TTC549 (cell line): ENCODE measurements around the gene KLHL26.
A peak's percentile ranks its signal among the peaks of the same experiment; 100 is the strongest.
"Not testable (repeated sequence)": the region's sequence is repeated elsewhere in the genome, so short reads cannot be mapped to it uniquely, and the experiment has no call there.

ENCODE experiments used
- FAIRE-seq: peaks from 2 replicates; lab custom pipeline; 2012; peaks lifted over from hg19 to GRCh38; lab: Jason Lieb, UNC

The KLHL26 gene

DNA sequence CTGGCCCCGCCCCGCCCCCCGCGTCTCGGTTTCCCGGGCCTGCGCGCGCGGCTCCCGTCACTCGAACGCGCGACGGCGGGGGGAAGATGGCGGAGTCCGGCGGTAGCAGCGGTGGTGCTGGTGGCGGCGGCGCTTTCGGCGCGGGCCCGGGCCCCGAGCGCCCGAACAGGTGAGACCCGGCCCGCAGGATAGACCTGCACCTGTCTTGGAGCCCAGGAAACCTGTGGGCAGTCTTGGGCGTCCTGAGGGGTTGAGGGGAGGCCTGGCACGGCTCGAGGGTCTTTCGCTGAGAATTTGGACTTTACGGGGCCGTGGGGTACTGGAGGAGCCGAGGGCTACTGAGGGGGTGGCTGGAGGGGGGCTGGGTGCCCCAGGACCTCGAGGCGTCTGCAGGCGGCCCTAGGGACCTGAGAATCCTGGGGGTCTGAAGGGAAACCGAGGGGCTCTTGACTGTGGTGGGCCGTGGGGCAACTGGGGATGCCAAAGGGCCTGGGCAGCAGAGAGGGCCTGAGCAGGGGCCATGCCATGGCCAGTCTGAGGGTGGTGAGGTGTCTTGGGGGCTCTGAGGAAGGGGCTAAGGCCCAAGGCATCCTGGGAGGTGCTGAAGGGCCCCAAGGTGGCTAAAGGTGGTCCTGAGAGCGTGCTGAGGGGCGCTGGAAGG is at the start of gene KLHL26:
Gene KLHL26, plus strand, starts transcription at position 60 of the 661 bp plus-strand sequence. Its CDS starts 27 bp downstream, at position 87.
- no peak for FAIRE-seq

GRCh38 chr19:18587561-18587960 is 49.3 kb upstream of the KLHL26 start:
- FAIRE-seq, result no peak

GRCh38 chr19:18587962-18588610 is 48.7 kb upstream of the KLHL26 start:
- FAIRE-seq, result no peak

DNA sequence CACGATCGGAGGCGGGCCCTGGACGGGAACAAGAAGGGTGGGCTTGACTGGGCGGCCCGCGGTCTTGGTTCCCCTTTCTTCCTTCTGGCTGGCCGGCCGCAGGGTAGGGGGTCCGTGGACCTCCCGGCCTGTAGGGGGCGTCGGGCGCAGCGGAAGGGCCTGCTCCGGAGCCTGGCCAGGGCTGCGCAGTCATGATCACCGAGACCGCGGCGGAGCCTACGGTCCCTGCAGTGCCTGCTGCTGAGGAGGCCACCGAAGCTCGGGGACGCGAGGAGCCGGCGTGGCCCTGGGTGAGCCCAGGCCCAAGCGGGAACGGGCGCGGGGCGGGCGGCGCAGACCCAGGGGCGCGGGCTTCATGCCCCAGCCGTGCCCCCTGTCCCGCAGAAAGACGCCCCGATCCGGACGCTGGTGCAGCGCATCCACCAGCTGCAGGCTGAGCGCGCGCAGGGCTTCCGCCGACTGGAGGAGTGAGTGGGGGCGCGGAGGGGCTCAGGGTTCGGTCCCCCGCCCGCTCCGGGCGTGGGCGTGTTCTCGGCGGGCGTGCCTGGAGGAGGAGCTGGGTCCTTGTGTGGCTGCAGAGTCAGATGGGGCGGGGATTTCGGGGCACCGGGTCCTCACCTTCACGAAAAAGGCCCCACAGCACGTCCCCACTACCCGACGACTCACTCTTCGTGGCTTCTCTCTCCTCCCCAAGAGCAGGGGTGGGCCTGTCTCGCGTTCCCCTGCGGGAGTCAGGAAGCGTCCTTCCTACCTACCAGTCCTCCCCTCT is 48.0 kb upstream of the KLHL26 start, which contains the start of gene REX1BD:
Gene REX1BD, plus strand, starts transcription at position 188 of the 769 bp plus-strand sequence. Its CDS starts 4 bp downstream, at position 192.
- FAIRE-seq, result no peak

DNA sequence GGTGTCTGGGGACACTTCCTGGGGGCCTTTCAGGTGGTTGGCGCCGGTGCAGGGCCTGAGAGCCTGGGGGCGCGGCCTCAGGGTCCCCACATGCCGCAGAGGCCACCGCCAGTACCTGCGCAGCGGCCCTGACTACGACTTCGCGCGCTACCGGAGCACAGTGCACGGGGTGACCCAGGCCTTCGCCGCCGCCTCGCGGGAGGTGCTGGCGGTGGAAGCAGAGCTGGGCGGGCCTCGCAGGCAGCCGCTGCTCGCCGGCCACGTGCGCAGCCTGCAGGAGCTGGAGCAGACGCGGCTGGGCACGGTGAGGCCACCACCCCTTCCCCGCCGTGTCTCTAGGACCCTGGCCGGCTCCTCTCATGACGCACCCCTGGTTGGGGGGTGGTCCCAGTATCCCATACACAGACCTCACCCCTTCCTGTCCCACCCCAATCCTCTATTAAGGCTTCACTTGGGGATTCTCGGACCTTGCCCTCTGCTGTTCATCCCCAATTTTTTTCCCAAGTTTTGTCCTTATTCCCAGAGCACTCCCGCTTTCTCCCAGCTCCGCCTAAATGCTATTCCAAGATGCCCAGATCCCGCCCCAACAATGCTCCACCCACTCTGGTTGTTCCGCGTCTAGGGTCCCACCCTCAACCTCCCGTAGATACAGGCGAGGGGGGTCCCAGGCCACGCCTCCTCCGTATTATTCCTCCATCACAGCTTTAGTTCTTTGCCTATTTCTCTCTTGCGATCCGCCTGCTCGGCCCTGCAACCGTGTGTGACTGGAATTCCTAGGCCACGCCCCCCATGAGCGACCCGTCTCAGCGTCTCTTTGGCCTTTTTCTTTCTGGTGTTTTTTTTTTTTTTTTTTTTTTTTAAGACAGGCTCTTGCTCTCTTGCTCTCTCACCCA is 47.2 kb upstream of the KLHL26 start:
- peak; percentile 69 for FAIRE-seq

DNA sequence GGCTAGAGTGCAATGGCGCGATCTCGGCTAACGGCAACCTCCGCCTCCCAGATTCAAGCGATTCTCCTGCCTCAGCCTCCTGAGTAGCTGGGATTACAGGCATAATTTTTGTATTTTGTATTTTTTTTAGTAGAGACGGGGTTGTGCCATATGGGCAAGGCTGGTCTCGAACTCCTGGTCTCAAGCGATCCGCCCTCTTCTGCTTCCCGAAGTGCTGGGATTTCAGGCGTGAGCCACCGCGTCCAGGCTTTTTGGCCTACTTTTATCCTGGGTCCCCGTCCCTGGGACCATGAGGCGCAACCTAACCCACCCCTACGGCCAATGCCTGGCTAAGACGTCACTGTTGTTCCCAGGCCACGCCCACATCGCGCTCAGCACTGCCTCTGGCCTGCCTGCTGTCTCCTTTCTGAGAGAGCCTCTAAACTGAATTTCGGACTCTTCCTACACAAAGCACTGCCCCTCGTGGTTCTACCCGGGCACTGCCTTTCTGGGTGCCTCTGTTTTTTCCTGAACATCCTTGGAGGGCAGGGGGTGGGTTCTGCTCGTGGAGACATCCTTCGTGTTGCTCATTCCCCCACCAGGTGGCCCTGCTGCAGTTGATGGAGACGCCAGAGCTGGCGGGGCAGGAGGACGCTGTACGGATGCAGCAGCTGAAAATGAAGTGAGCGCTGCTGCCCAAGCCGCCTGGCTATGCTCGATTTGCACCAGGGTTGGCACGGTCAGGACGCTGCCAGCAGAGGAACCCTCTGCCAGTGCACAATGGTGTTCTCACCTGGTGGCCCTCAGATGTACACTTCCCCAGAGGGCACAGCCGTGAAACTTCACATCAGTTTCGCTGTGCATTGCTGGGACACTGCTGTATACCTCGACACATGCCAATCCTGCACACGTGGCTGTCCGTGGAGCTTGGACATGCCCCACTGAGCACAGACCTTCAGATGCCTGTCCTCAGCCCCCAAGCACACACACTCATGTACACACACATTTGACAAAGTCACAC is 46.3 kb upstream of the KLHL26 start:
- peak; percentile 94 for FAIRE-seq

- FAIRE-seq, result no peak
Observed at GRCh38 chr19:18591735-18592385, 45.0 kb upstream of the KLHL26 start.

DNA sequence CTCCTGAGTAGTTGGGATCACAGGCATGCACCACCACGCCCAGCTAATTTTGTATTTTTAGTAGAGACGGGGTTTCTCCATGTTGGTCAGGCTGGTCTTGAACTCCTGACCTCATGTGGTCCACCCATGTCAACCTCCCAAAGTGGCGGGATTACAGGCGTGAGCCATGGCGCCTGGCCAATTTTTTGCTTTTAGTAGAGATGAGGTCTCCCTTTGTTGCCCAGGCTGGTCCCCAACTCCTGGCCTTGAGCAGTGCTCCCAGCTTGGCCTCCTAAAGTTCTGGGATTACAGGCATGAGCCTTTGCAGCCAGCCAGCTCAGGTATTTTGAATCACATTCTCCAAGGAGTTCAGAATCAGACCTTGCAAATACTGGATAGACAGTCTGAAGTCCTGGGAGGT is 44.1 kb upstream of the KLHL26 start:
- not testable (repeated sequence) for FAIRE-seq

DNA sequence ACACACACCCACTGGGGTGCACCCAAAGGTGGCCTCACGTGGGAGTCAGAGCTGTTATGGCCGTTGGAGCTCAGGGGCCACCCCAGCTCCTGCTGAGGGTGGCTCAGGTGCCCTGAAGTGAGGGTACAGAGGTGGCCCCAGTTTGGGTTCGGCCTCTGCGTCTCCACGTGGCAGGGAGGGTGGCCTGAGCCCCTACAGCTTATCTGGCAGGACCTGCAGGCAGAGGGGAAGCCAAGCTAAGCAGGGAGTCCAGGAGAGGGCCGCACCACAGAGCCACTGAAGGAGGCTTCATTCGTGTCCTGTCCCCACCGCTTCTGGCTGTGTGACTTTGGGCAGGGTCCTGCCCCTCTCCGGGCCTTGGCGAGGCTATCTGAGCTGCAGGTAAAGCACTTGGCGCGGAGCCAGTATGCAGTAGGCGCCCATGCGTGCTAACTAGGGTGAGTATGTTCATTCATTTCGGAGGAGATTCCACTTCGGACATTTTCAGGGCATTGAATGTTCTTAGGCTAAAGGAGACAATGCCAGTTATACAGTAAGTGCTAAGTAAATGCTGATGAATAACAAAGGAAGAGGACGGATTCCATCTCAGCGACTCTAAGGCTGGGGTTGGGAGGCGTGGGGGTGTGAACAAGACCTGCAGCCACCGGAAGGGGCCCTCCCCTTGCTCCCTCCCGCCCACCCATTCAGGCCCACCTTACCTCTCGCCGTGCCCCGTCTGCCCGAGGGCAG is 43.3 kb upstream of the KLHL26 start:
- FAIRE-seq, result no peak

GRCh38 chr19:18594096-18594823 is 42.6 kb upstream of the KLHL26 start:
- FAIRE-seq, result no peak

DNA sequence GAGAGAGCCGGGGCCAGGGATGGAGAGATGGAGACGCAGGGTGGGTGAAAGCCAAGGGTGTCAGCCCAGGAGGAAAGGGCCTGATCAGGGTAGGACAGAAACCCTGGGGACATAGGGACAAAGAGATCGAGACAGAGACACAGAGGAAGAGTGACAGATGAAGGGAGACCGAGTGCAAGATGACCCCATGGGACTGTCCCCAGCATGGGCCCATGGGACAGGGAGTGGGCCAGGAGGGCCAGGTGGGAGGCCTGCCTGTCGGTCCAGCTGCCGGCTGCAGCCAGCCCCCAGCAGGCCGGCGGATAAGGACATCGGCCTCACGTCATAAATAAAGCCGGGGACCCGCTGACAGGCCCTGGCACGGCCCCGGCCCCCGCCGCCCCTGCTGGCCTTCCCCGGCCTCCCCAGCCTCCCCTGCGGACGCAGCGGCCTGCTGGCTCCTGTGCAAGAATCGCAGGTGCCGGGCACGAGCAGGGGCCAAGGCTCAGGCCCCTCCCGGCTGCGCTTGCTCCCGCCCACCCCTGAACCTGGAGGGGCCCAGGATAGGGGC is 41.9 kb upstream of the KLHL26 start:
- no peak for FAIRE-seq

DNA sequence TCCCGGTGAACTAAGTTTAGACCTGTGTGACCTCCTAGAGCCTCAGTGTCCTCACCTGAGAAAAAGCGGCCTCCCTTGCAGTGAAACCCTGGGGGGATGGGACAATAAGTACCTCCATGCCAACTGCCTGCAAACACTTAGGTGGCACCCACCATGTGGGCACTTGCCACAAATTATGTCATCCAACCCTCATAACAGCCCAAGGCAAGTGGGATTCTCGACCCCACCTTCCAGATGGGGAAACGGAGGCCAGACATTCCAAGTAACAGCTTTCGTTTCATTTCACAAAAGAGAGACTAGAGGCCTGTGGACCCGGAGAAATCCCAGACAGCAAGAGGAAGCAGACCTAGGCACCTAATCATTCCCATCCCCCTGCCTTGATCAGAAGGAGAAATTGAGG is 41.4 kb upstream of the KLHL26 start:
- no peak for FAIRE-seq

DNA sequence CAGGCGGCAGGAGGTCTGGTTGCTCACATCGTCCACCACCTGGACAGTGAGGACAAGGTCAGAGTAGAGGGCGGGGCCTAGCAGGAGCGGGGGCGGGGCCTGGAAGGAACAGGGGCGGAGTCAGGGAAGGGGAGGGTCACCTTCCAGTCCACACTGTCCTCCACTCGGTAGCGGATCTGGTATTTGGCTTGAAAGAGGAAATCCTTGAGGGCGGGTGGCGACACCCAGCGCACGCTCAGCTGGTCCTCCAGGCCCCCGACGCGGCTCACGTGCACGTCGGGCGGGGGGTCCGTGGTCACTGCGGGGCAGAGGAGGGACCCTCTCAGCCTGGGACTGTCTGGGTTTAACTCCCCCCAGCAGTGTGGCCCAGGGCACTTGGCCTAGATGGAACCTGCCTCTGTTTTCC is 40.1 kb upstream of the KLHL26 start:
- no peak for FAIRE-seq

DNA sequence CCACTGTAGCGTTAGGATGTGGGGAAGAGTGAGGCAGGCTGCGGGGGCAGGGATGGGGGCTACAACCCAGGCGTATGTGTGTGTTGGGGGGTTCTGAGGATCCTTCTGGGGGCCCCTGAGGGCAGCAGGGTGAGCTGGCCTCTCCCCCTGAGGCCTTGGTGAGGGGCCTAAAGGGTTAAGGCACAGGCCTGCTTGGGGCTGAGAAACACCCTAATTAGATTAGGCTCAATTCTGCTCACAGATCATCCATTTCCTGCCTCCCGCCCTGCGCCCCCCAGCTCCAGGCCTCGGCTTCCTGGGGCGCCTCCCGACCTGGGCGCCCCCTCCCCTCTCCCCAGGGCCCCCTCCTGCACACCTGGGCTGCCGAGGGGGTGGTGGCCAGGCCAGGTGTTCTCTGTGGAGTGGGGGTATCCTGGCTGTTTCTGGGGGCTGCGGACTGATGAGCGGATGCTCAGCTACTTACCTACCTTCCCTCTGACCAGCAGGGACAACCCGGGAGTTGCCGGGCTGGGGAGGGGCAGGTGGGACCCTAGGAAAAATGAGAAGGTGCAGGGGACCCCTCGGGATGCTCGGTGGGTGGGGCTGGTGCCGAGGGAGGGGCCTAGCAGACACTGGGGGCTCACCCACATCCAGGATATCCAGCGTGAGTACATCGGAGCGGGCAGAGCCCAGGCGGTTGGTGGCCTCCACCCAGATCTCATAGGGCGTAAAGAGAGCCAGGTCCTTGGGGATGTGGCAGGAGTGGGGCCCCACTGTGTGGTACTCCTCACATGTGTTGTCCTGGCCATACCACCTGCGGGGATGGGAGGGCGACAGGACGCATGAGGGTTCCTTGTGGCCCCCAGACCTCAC is 38.8 kb upstream of the KLHL26 start:
- FAIRE-seq, result no peak

- FAIRE-seq, result no peak
Observed at GRCh38 chr19:18599485-18599884, 37.3 kb upstream of the KLHL26 start.

DNA sequence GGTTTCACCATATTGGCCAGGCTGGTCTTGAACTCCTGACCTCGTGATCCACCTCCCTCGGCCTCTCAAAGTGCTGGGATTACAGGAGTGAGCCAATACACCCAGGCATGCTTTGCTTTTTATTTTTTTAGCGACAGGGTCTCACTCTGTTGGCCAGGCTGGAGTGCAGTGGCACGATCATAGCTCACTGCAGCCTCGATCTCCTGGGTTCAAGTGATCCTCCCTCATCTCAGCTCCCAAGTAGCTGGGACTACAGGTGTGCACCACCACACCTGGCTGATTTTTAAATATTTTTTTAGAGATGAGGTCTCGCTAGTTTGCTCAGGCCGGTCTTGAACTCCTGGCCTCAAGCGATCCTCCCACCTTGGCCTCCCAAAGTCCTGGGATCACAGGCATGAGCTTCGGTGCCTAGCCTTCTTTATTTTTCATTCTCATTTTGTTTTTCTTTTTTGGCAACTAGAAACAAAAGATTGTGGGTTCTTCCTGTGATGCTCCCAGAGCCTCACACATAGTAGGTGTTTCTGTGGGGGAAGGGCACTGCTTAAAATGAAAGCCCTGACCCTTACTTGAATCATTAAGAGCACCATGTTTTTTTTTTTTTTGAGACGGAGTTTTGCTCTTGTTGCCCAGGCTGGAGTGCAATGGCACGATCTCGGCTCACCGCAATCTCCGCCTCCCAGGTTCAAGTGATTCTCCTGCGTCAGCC is 36.0 kb upstream of the KLHL26 start:
- FAIRE-seq, result not testable (repeated sequence)

DNA sequence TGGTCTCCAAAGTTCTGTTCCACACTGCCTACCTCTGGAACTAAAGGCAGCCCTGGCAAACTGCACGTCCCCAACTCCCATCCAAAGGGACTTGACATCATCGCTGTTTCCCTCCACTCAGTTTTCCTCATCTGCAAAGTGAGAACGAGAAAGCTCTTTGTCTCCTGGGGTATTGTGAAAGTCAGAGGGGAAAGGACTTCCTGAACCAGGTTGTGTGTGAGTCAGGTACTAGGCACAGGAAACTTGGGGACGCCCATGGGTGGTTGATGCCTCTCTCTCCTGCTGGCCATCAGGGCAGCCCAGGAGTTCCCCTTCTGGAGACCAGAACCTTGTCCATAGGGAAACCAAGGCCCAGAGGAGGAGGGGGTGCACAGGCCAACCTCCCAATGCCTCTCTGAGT is 35.0 kb upstream of the KLHL26 start:
- no peak for FAIRE-seq
